Measurements from ENCODE around the gene IQSEC3.

The IQSEC3 gene

GRCh38 chr12:223841-224240, 157.3 kb downstream of the IQSEC3 start:
- no peak for DNase-seq

GRCh38 chr12:224330-224729, 157.8 kb downstream of the IQSEC3 start:
- no peak for DNase-seq

GRCh38 chr12:225012-225411, 158.4 kb downstream of the IQSEC3 start:
- DNase-seq = no peak

- DNase-seq = no peak
Measured at GRCh38 chr12:226401-226800, 159.8 kb downstream of the IQSEC3 start.

GRCh38 chr12:227286-227915, 160.8 kb downstream of the IQSEC3 start:
- DNase-seq = no peak
